Type B pancreatic cell (in vitro differentiated cells): ENCODE data around the gene INSM1. TPM values are rescaled to one million over a fixed set of nuclear protein-coding genes. Genes with fewer than 3 reads are reported as not detected.

ENCODE experiments used
- DNase-seq: peaks from one replicate; pipeline ENCODE4 v3.0.0; 2021; ENCODE audit warnings: mixed read lengths; ENCODE audit not compliant: unreplicated experiment; ENCODE audit errors: extremely low spot score
- H3K27ac Mint-ChIP-seq: 2 replicates; pipeline ENCODE4 v1.8.0; 2021; ENCODE audit warnings: mild to moderate bottlenecking, mixed read lengths
- H3K27me3 Mint-ChIP-seq: 2 replicates; pipeline ENCODE4 v1.8.0; 2021; ENCODE audit warnings: mixed read lengths
- H3K36me3 Mint-ChIP-seq: 2 replicates; pipeline ENCODE4 v1.8.0; 2021; ENCODE audit warnings: mixed read lengths
- H3K4me1 Mint-ChIP-seq: one replicate; pipeline ENCODE4 v1.8.0; 2021; ENCODE audit warnings: mixed read lengths; ENCODE audit not compliant: unreplicated experiment
- H3K4me3 Mint-ChIP-seq: 2 replicates; pipeline ENCODE4 v1.8.0; 2021; ENCODE audit warnings: mild to moderate bottlenecking, mixed read lengths
- H3K9me3 Mint-ChIP-seq: 2 replicates; pipeline ENCODE4 v1.8.0; 2021; ENCODE audit warnings: mixed read lengths
- total RNA-seq: library from RNA; stranded (reverse); gene quantifications from 2 replicates; pipeline ENCODE4 v1.2.1, GENCODE V29; 2021; ENCODE audit warnings: low replicate concordance
- TF ChIP-seq, protein P1 (sequence below): fragments of 200-600 bp; sonication (generic); conservative IDR thresholded peaks from 2 replicates; pipeline ENCODE4 v1.5.0; 2021; ENCODE audit warnings: antibody characterized with exemption, mild to moderate bottlenecking

The INSM1 gene
- total RNA-seq, 1 donor from 2014 or later: 36.0 TPM

DNA sequence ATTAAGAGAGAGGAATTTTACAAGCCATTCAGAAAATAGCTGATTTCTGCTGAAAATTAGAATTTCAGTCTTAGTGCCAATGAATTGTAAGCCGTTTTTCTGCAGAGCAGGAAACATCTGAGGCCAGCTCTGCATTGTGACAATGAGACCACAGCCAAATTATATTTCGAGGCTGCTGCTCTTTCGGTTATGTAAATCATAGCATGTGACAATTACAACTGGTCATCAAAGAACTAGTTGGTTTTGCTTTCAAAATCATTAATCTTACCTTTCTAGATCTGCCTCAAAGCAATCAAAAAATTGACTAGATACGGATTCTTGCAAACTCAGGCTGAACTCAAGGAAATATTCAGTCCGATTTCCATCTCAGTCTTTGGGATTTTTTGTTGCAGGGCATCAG lies 33.4 kb upstream of the INSM1 start:
- DNase-seq: no peak
- H3K9me3 Mint-ChIP-seq: no peaks in the 10 kb centered on the region
- no peaks in the 10 kb centered on the region for H3K4me1 Mint-ChIP-seq
- no peaks in the 10 kb centered on the region for H3K27me3 Mint-ChIP-seq
- H3K36me3 Mint-ChIP-seq: no peaks in the 10 kb centered on the region
- TF ChIP-seq, protein P1, sequence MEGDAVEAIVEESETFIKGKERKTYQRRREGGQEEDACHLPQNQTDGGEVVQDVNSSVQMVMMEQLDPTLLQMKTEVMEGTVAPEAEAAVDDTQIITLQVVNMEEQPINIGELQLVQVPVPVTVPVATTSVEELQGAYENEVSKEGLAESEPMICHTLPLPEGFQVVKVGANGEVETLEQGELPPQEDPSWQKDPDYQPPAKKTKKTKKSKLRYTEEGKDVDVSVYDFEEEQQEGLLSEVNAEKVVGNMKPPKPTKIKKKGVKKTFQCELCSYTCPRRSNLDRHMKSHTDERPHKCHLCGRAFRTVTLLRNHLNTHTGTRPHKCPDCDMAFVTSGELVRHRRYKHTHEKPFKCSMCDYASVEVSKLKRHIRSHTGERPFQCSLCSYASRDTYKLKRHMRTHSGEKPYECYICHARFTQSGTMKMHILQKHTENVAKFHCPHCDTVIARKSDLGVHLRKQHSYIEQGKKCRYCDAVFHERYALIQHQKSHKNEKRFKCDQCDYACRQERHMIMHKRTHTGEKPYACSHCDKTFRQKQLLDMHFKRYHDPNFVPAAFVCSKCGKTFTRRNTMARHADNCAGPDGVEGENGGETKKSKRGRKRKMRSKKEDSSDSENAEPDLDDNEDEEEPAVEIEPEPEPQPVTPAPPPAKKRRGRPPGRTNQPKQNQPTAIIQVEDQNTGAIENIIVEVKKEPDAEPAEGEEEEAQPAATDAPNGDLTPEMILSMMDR: no peak
- no peak overlapping the region for H3K27ac Mint-ChIP-seq
- no peak overlapping the region for H3K4me3 Mint-ChIP-seq

DNA sequence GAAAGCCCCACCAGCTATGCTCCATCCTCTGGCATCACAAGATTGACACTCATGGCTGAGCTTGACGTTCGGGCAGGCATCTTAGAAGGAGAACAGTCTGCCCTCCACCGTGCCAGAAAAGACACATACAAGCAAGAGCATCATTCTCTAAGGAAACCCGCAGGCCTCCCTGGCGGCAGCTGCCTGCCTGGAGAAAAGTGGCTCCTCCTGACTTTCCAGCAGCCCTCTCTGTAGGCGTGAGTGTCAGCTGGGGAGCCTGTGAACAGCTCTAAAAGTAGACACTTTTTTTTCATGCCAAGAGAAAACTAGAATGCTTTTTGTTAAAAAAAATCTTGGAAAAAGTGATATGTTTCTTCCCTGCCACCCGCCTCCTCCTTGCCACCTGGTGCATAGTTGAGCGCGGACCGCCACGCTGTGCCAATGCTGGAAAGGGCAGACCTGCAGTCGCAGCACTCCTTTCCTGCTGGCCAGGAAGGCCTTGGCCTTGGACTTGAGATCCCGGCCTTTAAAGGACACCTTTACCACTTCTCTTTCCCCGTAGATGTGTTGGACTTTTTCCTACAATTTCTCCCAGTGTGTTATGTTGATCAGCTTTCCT lies 29.7 kb upstream of the INSM1 start:
- no peaks in the 10 kb centered on the region for H3K9me3 Mint-ChIP-seq
- H3K4me1 Mint-ChIP-seq: peaks cover 7% of the 10 kb centered on the region
- peaks cover 16% of the 10 kb centered on the region for H3K27me3 Mint-ChIP-seq
- DNase-seq: no peak
- TF ChIP-seq, protein P1: no peak
- H3K36me3 Mint-ChIP-seq: no peaks in the 10 kb centered on the region
- H3K27ac Mint-ChIP-seq: no peak overlapping the region
- H3K4me3 Mint-ChIP-seq: no peak overlapping the region

DNA sequence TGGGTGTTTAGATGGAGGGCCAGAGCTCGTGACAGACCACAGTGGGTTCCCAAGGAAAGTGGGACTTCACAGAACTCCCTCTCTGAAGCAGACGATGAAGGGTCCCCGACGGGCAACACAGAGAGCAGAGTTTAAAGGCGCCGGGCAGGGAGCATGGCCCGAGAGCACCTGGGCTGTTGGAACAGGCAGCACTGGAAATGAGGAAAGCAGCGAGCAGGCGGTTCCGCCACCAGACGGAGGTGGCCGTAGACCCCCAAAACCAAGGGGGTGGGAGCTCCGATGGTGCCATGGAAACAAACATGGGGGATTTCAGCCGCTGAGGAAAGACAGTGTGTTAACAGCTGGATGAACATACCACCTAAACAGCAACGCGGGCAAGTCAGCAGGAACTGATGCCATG lies 27.5 kb upstream of the INSM1 start:
- peaks cover 16% of the 10 kb centered on the region for H3K27me3 Mint-ChIP-seq
- H3K9me3 Mint-ChIP-seq: no peaks in the 10 kb centered on the region
- no peak overlapping the region for H3K4me3 Mint-ChIP-seq
- peaks cover 7% of the 10 kb centered on the region for H3K4me1 Mint-ChIP-seq
- no peak for DNase-seq
- no peaks in the 10 kb centered on the region for H3K36me3 Mint-ChIP-seq
- TF ChIP-seq, protein P1: no peak
- no peak overlapping the region for H3K27ac Mint-ChIP-seq

DNA sequence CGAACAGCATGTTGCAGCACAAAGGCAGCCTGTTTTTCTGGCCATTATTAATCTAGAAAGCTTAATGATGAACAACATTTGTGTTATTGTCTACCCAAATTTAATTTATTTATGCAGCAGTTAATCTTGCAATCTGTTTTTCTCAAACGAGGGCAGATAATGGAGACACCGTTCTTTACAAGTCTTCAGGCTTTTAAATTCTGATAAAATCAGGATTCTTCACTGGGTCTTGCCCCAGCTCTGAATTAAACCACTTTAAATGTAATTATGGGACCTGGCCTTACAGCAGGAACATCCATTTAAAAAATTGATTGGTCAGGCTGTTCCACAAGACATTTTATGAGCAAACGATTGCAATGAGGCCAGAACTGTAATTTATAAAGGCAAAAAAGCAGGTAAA lies 26.5 kb upstream of the INSM1 start:
- TF ChIP-seq, protein P1: no peak
- H3K4me3 Mint-ChIP-seq: no peak overlapping the region

DNA sequence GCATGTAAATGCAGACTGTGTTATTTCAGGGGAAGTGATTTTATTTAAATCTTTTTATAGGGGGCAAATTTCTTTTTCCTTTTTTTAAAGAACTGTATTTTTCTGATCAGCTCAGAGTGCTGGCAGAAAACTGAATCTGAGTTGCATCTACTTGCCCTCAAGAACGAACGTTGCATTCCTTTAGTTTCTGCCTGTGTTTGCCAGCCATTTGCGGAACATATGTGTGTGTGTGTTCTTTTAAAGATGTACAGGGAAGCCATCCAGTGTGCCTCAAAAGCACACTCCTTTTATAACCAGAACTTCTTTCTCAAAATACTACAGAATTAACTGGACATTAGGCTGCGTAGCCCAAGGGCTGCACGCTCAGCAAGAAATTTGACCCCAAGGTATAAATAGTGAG lies 25.8 kb upstream of the INSM1 start:
- Mint-ChIP-seq H3K4me1 (peaks cover 7% of the 10 kb centered on the region), H3K27ac (no peak overlapping the region), H3K9me3 (no peaks in the 10 kb centered on the region), H3K36me3 (no peaks in the 10 kb centered on the region), H3K27me3 (peaks cover 16% of the 10 kb centered on the region), H3K4me3 (no peak overlapping the region)
- DNase-seq: no peak
- TF ChIP-seq, protein P1: no peak

More for the DNA sequence above, 26.5 kb upstream of the INSM1 start:
- Mint-ChIP-seq H3K36me3 (no peaks in the 10 kb centered on the region), H3K9me3 (no peaks in the 10 kb centered on the region), H3K4me1 (peaks cover 7% of the 10 kb centered on the region), H3K27ac (no peak overlapping the region), H3K27me3 (peaks cover 16% of the 10 kb centered on the region)
- DNase-seq: no peak

DNA sequence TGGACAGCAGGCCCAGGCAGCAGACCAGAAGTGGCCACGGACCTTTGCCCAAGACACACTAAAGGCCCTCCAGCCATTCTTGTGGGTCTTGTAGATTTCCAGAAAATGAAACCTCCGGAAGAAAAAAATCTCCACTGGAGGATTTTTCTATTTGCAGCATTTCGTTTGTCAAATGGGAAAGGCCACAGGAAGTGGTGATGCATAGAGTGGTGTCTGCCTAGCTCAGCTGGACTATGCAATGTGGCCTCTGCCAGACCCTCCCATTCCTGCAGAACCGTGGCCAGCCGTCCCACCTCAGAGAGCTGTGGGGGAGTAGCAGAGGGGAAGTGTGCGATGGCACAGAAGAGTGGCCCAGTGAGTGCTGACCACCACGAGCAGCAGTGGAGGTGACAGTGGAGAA lies 24.0 kb upstream of the INSM1 start:
- H3K27me3 Mint-ChIP-seq: peaks cover 16% of the 10 kb centered on the region
- H3K27ac Mint-ChIP-seq: no peak overlapping the region
- H3K36me3 Mint-ChIP-seq: no peaks in the 10 kb centered on the region
- H3K9me3 Mint-ChIP-seq: no peaks in the 10 kb centered on the region
- TF ChIP-seq, protein P1: no peak
- H3K4me1 Mint-ChIP-seq: peaks cover 7% of the 10 kb centered on the region
- DNase-seq: no peak
- H3K4me3 Mint-ChIP-seq: no peak overlapping the region
